ENCODE measurements around the gene CCNA2.

The CCNA2 gene

DNA sequence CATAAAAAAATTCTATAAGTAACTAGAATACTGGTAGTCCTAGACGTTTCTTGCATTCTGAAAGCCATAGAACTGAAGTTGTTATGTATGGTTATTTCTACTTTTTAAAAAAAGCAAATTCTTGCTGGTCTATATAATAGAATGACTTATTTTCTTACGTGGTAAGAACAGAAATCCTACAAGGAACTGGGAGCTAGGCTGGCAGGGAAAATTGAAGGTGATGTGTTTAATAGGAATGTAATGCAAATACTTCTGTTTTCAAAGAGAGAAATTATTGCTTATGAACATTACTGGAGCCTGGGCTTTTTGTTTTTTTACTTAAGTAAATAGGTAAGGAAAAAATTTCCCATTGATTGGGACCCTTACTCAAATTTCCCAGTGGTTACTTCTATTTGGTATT, 8.9 kb downstream of the CCNA2 start:
- no peak overlapping the region for H3K4me3 ChIP-seq (ENCODE audit: low read depth, low read length)
- TF ChIP-seq, protein P1, sequence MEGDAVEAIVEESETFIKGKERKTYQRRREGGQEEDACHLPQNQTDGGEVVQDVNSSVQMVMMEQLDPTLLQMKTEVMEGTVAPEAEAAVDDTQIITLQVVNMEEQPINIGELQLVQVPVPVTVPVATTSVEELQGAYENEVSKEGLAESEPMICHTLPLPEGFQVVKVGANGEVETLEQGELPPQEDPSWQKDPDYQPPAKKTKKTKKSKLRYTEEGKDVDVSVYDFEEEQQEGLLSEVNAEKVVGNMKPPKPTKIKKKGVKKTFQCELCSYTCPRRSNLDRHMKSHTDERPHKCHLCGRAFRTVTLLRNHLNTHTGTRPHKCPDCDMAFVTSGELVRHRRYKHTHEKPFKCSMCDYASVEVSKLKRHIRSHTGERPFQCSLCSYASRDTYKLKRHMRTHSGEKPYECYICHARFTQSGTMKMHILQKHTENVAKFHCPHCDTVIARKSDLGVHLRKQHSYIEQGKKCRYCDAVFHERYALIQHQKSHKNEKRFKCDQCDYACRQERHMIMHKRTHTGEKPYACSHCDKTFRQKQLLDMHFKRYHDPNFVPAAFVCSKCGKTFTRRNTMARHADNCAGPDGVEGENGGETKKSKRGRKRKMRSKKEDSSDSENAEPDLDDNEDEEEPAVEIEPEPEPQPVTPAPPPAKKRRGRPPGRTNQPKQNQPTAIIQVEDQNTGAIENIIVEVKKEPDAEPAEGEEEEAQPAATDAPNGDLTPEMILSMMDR (IDR thresholded peaks at IDR 0.05; ENCODE audit: low read depth, low read length, missing control alignments) = no peak
- DNase-seq (ENCODE audit: low read depth) = no peak

DNA sequence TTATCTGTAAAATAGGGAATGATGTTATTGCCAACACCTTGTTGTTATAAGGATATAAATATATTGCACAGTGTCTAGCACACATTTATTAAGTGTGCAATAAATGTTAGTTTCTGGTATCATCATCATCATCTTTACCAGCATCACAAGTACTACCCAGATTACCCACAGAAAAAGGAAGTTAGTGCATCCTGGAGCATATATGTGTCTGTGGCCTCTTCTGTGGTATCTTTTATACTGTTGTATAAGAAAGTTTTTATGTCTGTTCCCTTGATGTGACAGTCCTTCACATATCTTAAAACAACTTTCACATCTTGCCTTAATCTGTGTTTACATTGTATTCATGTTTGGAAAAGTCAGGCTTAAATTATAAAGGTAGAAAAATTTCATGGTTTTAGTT, 12.6 kb downstream of the CCNA2 start:
- H3K4me3 ChIP-seq (ENCODE audit: low read depth, low read length) = no peak overlapping the region
- TF ChIP-seq, protein P1 (IDR thresholded peaks at IDR 0.05; ENCODE audit: low read depth, low read length, missing control alignments) = no peak
- no peak for DNase-seq (ENCODE audit: low read depth)

DNA sequence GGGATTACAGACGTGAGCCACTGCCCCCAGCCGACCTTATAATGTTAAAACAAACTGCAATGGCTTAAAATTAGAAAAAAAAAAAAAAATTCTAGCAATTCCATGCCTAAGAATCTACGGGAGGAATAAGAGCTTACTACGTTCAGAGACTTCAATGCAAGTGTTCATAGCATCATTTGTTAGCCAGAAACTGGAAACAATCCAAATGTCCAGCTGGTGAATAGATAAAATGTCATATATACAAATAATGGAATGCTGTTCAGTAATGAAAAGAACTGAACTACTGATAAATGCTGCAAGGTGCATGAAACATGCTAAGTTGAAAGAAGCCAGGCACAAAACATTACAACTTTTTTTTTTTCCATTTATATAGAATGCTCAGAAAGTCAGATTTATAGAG, 17.3 kb downstream of the CCNA2 start:
- DNase-seq (ENCODE audit: low read depth) = no peak
- TF ChIP-seq, protein P1 (IDR thresholded peaks at IDR 0.05; ENCODE audit: low read depth, low read length, missing control alignments) = no peak
- H3K4me3 ChIP-seq (ENCODE audit: low read depth, low read length) = no peak overlapping the region

DNA sequence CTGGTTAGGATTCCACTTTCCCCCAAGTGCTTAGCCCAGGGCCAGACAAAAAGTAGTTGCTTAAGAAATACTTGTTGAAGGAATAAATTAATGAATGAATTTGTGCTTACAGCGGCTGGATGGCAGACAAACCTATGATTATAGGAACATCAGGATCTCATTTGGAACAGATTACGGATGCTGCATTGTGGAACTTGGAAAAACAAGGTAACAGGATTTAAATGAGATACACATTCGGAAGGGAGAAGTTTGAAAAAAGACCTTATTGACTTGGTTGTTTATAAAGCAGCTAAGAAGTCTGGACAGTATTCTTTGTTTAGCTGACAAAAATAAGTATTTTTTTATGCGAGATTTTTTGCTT, 22.0 kb downstream of the CCNA2 start:
- H3K4me3 ChIP-seq (ENCODE audit: low read depth, low read length) = peak overlapping the region; percentile 77
- no peak for DNase-seq (ENCODE audit: low read depth)
- TF ChIP-seq, protein P1 (IDR thresholded peaks at IDR 0.05; ENCODE audit: low read depth, low read length, missing control alignments) = no peak

DNA sequence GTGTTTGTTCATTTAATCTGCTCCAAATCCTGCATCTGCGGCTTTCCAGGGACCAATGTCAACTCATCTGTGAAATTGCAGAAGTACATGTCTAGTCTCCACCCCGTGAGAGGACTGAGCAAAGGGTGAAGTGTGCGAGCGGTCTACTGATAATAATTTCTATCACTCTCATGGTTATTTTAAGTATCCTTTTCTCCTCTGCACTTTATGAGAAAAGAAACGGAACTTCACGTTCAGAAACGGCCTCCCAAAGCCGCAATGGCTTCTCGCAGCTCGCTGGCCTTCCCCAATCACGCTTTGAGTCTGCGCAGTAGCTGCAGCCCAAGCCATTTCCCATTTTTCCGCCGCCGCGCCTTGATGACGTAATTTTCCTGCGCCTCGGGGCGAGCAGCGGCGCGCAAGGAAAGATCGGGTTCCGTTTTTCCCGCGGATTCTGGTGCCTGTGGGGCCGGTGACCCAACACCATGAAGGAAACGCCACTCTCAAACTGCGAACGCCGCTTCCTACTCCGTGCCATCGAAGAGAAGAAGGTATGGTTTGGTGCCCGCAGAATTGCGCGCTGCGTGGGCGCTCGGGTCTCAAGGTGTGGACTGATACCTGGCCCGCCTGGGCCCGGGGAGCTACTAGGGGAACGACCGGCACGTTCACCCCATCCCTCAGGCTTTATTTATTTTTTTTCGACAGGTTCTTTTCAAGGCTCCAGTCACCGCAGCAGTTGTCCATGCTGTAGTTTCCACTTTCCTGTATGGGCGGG, 22.5 kb downstream of the CCNA2 start, which contains the start of gene EXOSC9:
TSS of gene EXOSC9 (plus strand) at position 363 of the 754 bp plus-strand sequence. CDS start at position 465, 102 bp downstream.
- peak; percentile 87 for DNase-seq (ENCODE audit: low read depth)
- TF ChIP-seq, protein P1 (IDR thresholded peaks at IDR 0.05; ENCODE audit: low read depth, low read length, missing control alignments) = no peak
- peak within 1 kb of the TSS; percentile 77 for H3K4me3 ChIP-seq (ENCODE audit: low read depth, low read length)

DNA sequence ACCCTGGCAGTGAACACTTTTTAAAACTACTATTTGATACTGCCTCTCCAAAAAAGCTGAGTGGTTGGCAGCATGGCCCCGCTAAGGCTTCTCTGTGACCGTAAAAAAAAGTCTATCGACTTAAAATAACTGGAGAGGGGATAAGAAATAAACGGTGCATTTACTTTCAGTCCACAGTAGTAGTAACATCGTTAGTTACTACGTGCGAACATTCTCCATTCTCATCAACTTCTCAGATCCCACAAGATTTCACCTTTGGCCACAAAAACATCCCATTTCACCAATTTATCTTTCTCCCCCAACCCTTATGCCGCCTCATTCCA, 23.1 kb downstream of the CCNA2 start:
- no peak for DNase-seq (ENCODE audit: low read depth)
- H3K4me3 ChIP-seq (ENCODE audit: low read depth, low read length) = peak overlapping the region; percentile 77
- TF ChIP-seq, protein P1 (IDR thresholded peaks at IDR 0.05; ENCODE audit: low read depth, low read length, missing control alignments) = no peak

Data from GM12864 (cell line).